Caco-2 (cell line): ENCODE measurements around the gene SLMAP. TPM values are rescaled to one million over a fixed set of nuclear protein-coding genes. Genes with fewer than 3 reads are reported as not detected.

Experiments used
- BruUV-seq: library from RNA; stranded (reverse); fragments of 400-500 nt; replicated peaks from 2 replicates; lab custom pipeline; 2021; lab: Mats Ljungman, UMichigan
- CTCF ChIA-PET: fragments of 300-600 bp; sonication (Branson Sonifier 250); formaldehyde crosslinking; loops from one replicate; lab custom pipeline; 2022; ENCODE audit warnings: antibody characterized with exemption; lab: Charles Lee
- POLR2A ChIA-PET: fragments of 300-600 bp; sonication (Branson Sonifier 250); formaldehyde crosslinking; loops from one replicate; lab custom pipeline; 2022; ENCODE audit warnings: antibody characterized with exemption; lab: Charles Lee
- DNase-seq, 2 experiments: peaks; one replicate each; pipeline versions ENCODE4 v3.0.0 to v3.0.0-alpha.2; 2020 to 2022
- H3K27me3 ChIP-seq: replicated peaks from 2 replicates; pipeline ENCODE4 v1.6.0; 2011; ENCODE audit warnings: low read length; ENCODE audit not compliant: control insufficient read depth, insufficient read depth
- H3K36me3 ChIP-seq: 2 replicates; pipeline ENCODE4 v1.5.1; 2011; ENCODE audit warnings: low read length; ENCODE audit not compliant: control insufficient read depth, insufficient read depth
- H3K4me1 ChIP-seq: fragments of 250-450 bp; sonication (Bioruptor Pico); 2 replicates; pipeline ENCODE4 v1.5.1; 2020; ENCODE audit warnings: mild to moderate bottlenecking
- H3K4me3 ChIP-seq: 2 replicates; pipeline ENCODE4 v1.5.1; 2011; ENCODE audit warnings: low read depth, mild to moderate bottlenecking, control low read depth, low read length
- H3K9me3 ChIP-seq: fragments of 250-450 bp; sonication (Bioruptor Pico); 2 replicates; pipeline ENCODE4 v1.5.1; 2020; ENCODE audit warnings: mild to moderate bottlenecking, moderate library complexity
- H3K27ac Mint-ChIP-seq: one replicate; pipeline ENCODE4 v1.8.0; 2022; ENCODE audit warnings: mixed read lengths; ENCODE audit not compliant: unreplicated experiment
- H3K27me3 Mint-ChIP-seq: one replicate; pipeline ENCODE4 v1.8.0; 2022; ENCODE audit warnings: mixed read lengths; ENCODE audit not compliant: insufficient read depth, unreplicated experiment
- H3K36me3 Mint-ChIP-seq: one replicate; pipeline ENCODE4 v1.8.0; 2022; ENCODE audit warnings: mild to moderate bottlenecking, mixed read lengths; ENCODE audit not compliant: insufficient read depth, unreplicated experiment
- H3K4me1 Mint-ChIP-seq: one replicate; pipeline ENCODE4 v1.8.0; 2022; ENCODE audit warnings: low read depth, mixed read lengths; ENCODE audit not compliant: unreplicated experiment
- H3K4me3 Mint-ChIP-seq: one replicate; pipeline ENCODE4 v1.8.0; 2022; ENCODE audit warnings: mild to moderate bottlenecking, moderate library complexity, mixed read lengths; ENCODE audit not compliant: unreplicated experiment
- H3K9me3 Mint-ChIP-seq: one replicate; pipeline ENCODE4 v1.8.0; 2022; ENCODE audit warnings: mixed read lengths; ENCODE audit not compliant: unreplicated experiment
- CTCF ChIP-seq, 2 experiments: fragments of 200-600 bp in 1 of 2; IDR thresholded peaks; 1 replicate in 1 of 2; 2 replicates in 1 of 2; pipeline versions ENCODE4 v1.5.1 to v1.8.0; 2011 to 2022; ENCODE audit warnings: antibody characterized with exemption in 1 of 2, control low read depth in 1 of 2, inconsistent platforms in 1 of 2, low read depth in 1 of 2, low read length in 1 of 2, mild to moderate bottlenecking in 1 of 2, moderate library complexity in 1 of 2; ENCODE audit not compliant: insufficient read depth in 1 of 2, severe bottlenecking in 1 of 2, unreplicated experiment in 1 of 2
- intact Hi-C: fragments of 100-400 bp; cut with micrococcal nuclease; formaldehyde crosslinking; loops from one replicate; pipeline ENCODE4 v1.10.0; 2022; ENCODE audit not compliant: unreplicated experiment
- total RNA-seq: library from RNA; stranded (reverse); gene quantifications from 2 replicates; pipeline ENCODE4 v1.2.3, GENCODE V29; 2022

SLMAP gene
- total RNA-seq, 1 experiment from 2014 or later: 136 TPM

- no peak for TF ChIP-seq CTCF (IDR thresholded peaks at IDR 0.05; ENCODE audit: insufficient read depth in 1 of 2, low read depth in 1 of 2, low read length in 1 of 2, severe bottlenecking in 1 of 2, unreplicated experiment in 1 of 2)
- ChIA-PET CTCF (no interaction called here), POLR2A (no interaction called here)
- no TSS peak for BruUV-seq
- no peak for DNase-seq
- intact Hi-C loops: no loop called here
- no peaks in the 10 kb centered on the region for H3K27me3 Mint-ChIP-seq
- H3K4me1 ChIP-seq: no peaks in the 10 kb centered on the region
- H3K9me3 ChIP-seq: no peaks in the 10 kb centered on the region
- no peaks in the 10 kb centered on the region for H3K9me3 Mint-ChIP-seq
- no peak overlapping the region for H3K27ac Mint-ChIP-seq
- H3K4me3 Mint-ChIP-seq: no peak overlapping the region
- H3K4me3 ChIP-seq: no peak overlapping the region
- H3K36me3 Mint-ChIP-seq: no peaks in the 10 kb centered on the region
- H3K4me1 Mint-ChIP-seq: no peaks in the 10 kb centered on the region
- H3K27me3 ChIP-seq: no peaks in the 10 kb centered on the region
- no peaks in the 10 kb centered on the region for H3K36me3 ChIP-seq
These were observed 11.0 kb upstream of the SLMAP start for GRCh38 chr3:57745101-57745500.

- no peak overlapping the region for H3K4me3 Mint-ChIP-seq
- Histone ChIP-seq H3K4me3 (no peak overlapping the region), H3K36me3 (no peaks in the 10 kb centered on the region), H3K27me3 (no peaks in the 10 kb centered on the region), H3K4me1 (no peaks in the 10 kb centered on the region), H3K9me3 (no peaks in the 10 kb centered on the region)
- no peak overlapping the region for H3K27ac Mint-ChIP-seq
- H3K4me1 Mint-ChIP-seq: no peaks in the 10 kb centered on the region
- no peaks in the 10 kb centered on the region for H3K9me3 Mint-ChIP-seq
- intact Hi-C loops: no loop called here
- DNase-seq: no peak
- no peak for TF ChIP-seq CTCF (IDR thresholded peaks at IDR 0.05; ENCODE audit: insufficient read depth in 1 of 2, low read depth in 1 of 2, low read length in 1 of 2, severe bottlenecking in 1 of 2, unreplicated experiment in 1 of 2)
- no peaks in the 10 kb centered on the region for H3K27me3 Mint-ChIP-seq
- ChIA-PET CTCF (interaction anchor here (0.8 kb wide), 1 partner anchor 10 kb away, joined by 3 read pairs; the partner anchor contains the start of gene SLMAP), POLR2A (no interaction called here)
- H3K36me3 Mint-ChIP-seq: no peaks in the 10 kb centered on the region
- no TSS peak for BruUV-seq
These were observed 9.7 kb upstream of the SLMAP start for GRCh38 chr3:57746156-57747010.

- Histone ChIP-seq H3K9me3 (no peaks in the 10 kb centered on the region), H3K36me3 (no peaks in the 10 kb centered on the region), H3K4me3 (no peak overlapping the region), H3K27me3 (no peaks in the 10 kb centered on the region), H3K4me1 (peaks cover 16% of the 10 kb centered on the region)
- CTCF ChIA-PET: no interaction called here
- Mint-ChIP-seq H3K27me3 (no peaks in the 10 kb centered on the region), H3K4me1 (peaks cover 8% of the 10 kb centered on the region), H3K27ac (no peak overlapping the region), H3K4me3 (no peak overlapping the region), H3K9me3 (no peaks in the 10 kb centered on the region), H3K36me3 (no peaks in the 10 kb centered on the region)
- no peak for DNase-seq
- POLR2A ChIA-PET: no interaction called here
- no TSS peak for BruUV-seq
- intact Hi-C loops: no loop called here
- no peak for TF ChIP-seq CTCF (IDR thresholded peaks at IDR 0.05; ENCODE audit: insufficient read depth in 1 of 2, low read depth in 1 of 2, low read length in 1 of 2, severe bottlenecking in 1 of 2, unreplicated experiment in 1 of 2)
These were observed 6.6 kb upstream of the SLMAP start for GRCh38 chr3:57749542-57749941.
